WTC11 (cell line): ENCODE results near the gene OR5D16.
"Not testable (repeated sequence)": the region's sequence is repeated elsewhere in the genome, so short reads cannot be mapped to it uniquely, and the experiment has no call there.

Source experiments
- IRF2 ChIP-seq: sonication (generic); formaldehyde crosslinking; IDR thresholded peaks from 2 replicates; pipeline ENCODE4 v1.8.0; 2022; ENCODE audit warnings: low read depth, missing genetic modification reagents, borderline replicate concordance
- JUN ChIP-seq: sonication (generic); formaldehyde crosslinking; IDR thresholded peaks from 2 replicates; pipeline ENCODE4 v1.8.0; 2023; ENCODE audit warnings: mild to moderate bottlenecking, missing genetic modification reagents
- NR2C2 ChIP-seq: sonication (generic); formaldehyde crosslinking; IDR thresholded peaks from 2 replicates; pipeline ENCODE4 v1.8.0; 2022; ENCODE audit warnings: mild to moderate bottlenecking, missing genetic modification reagents
- SMAD3 ChIP-seq: sonication (generic); formaldehyde crosslinking; IDR thresholded peaks from 2 replicates; pipeline ENCODE4 v1.8.0; 2022; ENCODE audit warnings: missing genetic modification reagents, mild to moderate bottlenecking, borderline replicate concordance
- TCF7 ChIP-seq: sonication (generic); formaldehyde crosslinking; IDR thresholded peaks from 2 replicates; pipeline ENCODE4 v1.8.0; 2022; ENCODE audit warnings: mild to moderate bottlenecking, low read depth, missing genetic modification reagents, moderate library complexity
- TF ChIP-seq, protein P1 (sequence below): fragments of 200-600 bp; IDR thresholded peaks from 2 replicates; pipeline ENCODE4 v1.8.0; 2022; ENCODE audit warnings: antibody characterized with exemption
- TF ChIP-seq, protein P2 (sequence below): sonication (generic); formaldehyde crosslinking; IDR thresholded peaks from 2 replicates; pipeline ENCODE4 v1.8.1; 2023; ENCODE audit warnings: mild to moderate bottlenecking, moderate library complexity, missing genetic modification reagents
- TF ChIP-seq, protein P3 (sequence below): sonication (generic); formaldehyde crosslinking; IDR thresholded peaks from 2 replicates; pipeline ENCODE4 v1.8.1; 2022; ENCODE audit warnings: mild to moderate bottlenecking, missing genetic modification reagents, moderate library complexity, borderline replicate concordance
- TF ChIP-seq, protein P4 (sequence below): sonication (generic); formaldehyde crosslinking; IDR thresholded peaks from 2 replicates; pipeline ENCODE4 v1.8.0; 2022; ENCODE audit warnings: mild to moderate bottlenecking, missing genetic modification reagents
- TF ChIP-seq, protein P5 (sequence below): sonication (generic); formaldehyde crosslinking; IDR thresholded peaks from 2 replicates; pipeline ENCODE4 v1.8.0; 2022; ENCODE audit warnings: mild to moderate bottlenecking, missing genetic modification reagents
- TF ChIP-seq, protein P6 (sequence below): sonication (generic); formaldehyde crosslinking; IDR thresholded peaks from 2 replicates; pipeline ENCODE4 v1.8.0; 2023; ENCODE audit warnings: missing genetic modification reagents
- TF ChIP-seq, protein P7 (sequence below): sonication (generic); formaldehyde crosslinking; IDR thresholded peaks from 2 replicates; pipeline ENCODE4 v1.8.1; 2023; ENCODE audit warnings: mild to moderate bottlenecking, missing genetic modification reagents, moderate library complexity

DNA sequence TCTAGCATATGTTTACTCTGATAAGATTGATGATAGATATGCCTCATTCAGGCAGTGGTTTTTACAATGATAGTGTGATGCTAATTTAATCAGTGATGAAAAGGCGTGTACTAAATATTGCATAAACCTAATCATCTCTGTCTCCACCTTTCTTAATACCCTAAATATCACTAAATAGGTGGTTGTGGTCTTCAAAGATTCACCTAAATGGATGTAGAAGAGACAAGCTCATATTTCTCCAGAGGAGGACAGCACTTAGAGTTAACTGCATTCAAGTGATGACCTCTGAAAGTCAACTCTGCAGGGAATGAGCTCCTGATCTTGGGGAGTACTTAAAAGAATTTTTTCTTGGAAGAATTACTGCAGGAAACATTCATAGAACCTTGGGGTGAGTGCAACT, 44.4 kb downstream of the OR5D16 start, which contains the start of gene TRIM51:
- TF ChIP-seq, protein P1, sequence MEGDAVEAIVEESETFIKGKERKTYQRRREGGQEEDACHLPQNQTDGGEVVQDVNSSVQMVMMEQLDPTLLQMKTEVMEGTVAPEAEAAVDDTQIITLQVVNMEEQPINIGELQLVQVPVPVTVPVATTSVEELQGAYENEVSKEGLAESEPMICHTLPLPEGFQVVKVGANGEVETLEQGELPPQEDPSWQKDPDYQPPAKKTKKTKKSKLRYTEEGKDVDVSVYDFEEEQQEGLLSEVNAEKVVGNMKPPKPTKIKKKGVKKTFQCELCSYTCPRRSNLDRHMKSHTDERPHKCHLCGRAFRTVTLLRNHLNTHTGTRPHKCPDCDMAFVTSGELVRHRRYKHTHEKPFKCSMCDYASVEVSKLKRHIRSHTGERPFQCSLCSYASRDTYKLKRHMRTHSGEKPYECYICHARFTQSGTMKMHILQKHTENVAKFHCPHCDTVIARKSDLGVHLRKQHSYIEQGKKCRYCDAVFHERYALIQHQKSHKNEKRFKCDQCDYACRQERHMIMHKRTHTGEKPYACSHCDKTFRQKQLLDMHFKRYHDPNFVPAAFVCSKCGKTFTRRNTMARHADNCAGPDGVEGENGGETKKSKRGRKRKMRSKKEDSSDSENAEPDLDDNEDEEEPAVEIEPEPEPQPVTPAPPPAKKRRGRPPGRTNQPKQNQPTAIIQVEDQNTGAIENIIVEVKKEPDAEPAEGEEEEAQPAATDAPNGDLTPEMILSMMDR, result not testable (repeated sequence)
- TF ChIP-seq, protein P2, sequence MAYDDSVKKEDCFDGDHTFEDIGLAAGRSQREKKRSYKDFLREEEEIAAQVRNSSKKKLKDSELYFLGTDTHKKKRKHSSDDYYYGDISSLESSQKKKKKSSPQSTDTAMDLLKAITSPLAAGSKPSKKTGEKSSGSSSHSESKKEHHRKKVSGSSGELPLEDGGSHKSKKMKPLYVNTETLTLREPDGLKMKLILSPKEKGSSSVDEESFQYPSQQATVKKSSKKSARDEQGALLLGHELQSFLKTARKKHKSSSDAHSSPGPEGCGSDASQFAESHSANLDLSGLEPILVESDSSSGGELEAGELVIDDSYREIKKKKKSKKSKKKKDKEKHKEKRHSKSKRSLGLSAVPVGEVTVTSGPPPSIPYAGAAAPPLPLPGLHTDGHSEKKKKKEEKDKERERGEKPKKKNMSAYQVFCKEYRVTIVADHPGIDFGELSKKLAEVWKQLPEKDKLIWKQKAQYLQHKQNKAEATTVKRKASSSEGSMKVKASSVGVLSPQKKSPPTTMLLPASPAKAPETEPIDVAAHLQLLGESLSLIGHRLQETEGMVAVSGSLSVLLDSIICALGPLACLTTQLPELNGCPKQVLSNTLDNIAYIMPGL (CRISPR knock-in tag), result not testable (repeated sequence)
- TF ChIP-seq, protein P3, sequence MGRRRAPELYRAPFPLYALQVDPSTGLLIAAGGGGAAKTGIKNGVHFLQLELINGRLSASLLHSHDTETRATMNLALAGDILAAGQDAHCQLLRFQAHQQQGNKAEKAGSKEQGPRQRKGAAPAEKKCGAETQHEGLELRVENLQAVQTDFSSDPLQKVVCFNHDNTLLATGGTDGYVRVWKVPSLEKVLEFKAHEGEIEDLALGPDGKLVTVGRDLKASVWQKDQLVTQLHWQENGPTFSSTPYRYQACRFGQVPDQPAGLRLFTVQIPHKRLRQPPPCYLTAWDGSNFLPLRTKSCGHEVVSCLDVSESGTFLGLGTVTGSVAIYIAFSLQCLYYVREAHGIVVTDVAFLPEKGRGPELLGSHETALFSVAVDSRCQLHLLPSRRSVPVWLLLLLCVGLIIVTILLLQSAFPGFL (CRISPR knock-in tag), result not testable (repeated sequence)
- TF ChIP-seq, protein P4, sequence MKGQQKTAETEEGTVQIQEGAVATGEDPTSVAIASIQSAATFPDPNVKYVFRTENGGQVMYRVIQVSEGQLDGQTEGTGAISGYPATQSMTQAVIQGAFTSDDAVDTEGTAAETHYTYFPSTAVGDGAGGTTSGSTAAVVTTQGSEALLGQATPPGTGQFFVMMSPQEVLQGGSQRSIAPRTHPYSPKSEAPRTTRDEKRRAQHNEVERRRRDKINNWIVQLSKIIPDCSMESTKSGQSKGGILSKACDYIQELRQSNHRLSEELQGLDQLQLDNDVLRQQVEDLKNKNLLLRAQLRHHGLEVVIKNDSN (CRISPR knock-in tag), result not testable (repeated sequence)
- TF ChIP-seq, protein P5, sequence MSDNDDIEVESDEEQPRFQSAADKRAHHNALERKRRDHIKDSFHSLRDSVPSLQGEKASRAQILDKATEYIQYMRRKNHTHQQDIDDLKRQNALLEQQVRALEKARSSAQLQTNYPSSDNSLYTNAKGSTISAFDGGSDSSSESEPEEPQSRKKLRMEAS (CRISPR knock-in tag), result not testable (repeated sequence)
- not testable (repeated sequence) for TF ChIP-seq SMAD3, IRF2, NR2C2, JUN, TCF7 (CRISPR knock-in tag)
- TF ChIP-seq, protein P6, sequence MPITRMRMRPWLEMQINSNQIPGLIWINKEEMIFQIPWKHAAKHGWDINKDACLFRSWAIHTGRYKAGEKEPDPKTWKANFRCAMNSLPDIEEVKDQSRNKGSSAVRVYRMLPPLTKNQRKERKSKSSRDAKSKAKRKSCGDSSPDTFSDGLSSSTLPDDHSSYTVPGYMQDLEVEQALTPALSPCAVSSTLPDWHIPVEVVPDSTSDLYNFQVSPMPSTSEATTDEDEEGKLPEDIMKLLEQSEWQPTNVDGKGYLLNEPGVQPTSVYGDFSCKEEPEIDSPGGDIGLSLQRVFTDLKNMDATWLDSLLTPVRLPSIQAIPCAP (CRISPR knock-in tag), result not testable (repeated sequence)
- TF ChIP-seq, protein P7, sequence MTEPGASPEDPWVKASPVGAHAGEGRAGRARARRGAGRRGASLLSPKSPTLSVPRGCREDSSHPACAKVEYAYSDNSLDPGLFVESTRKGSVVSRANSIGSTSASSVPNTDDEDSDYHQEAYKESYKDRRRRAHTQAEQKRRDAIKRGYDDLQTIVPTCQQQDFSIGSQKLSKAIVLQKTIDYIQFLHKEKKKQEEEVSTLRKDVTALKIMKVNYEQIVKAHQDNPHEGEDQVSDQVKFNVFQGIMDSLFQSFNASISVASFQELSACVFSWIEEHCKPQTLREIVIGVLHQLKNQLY, result not testable (repeated sequence)
